GM18505 (cell line): ENCODE results near the gene PLCB1.

ENCODE experiments used
- ATAC-seq: cut with Tn5 transposase; IDR thresholded peaks from one replicate; pipeline ENCODE4 v1.9.1; 2021; ENCODE audit not compliant: unreplicated experiment
- POLR2A ChIP-seq: IDR thresholded peaks from 4 replicates; pipeline ENCODE4 v1.6.1; 2011; ENCODE audit warnings: borderline replicate concordance; ENCODE audit not compliant: insufficient read depth, insufficient read length; ENCODE audit errors: extremely low read depth

The PLCB1 gene

DNA sequence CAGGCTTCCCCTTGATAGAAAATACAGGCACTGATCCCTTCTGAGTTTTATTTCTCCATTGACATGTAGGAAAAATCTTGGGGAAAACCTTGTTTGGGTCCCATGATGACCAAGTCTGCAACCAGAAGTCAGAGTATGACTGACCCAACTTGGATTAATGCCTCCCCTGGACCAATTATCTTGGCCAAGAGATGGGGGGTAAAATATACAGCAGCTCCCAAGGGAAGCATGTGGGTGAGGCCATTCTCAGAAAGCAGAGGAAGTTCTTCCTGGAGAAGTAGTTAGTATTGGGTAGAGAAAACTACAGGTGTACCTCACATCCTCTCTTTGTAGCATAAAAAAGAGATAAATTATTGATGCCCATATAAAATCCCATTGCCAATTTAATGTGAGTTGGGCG is 651.7 kb downstream of the PLCB1 start:
- no peak for ATAC-seq
- TF ChIP-seq POLR2A, result no peak

DNA sequence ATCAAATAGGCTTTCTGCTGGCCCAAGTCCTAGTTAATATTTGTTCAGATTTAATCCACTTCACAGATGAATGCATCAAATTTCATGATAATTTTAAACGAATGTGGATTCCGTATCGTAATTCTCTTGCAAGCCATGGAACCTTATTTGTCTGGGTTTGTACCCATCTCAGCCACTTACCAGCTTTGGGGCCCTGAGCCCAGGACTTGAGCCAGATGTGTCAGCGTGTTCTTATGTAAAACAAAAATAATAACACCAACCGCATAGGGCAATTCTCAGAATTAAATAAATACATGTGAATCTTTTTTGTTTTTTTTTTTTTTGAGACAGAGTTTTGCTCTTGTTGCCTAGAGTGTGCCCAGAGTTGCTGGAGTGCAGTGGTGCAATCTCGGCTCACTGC is 654.3 kb downstream of the PLCB1 start:
- ATAC-seq, result no peak
- no peak for TF ChIP-seq POLR2A

DNA sequence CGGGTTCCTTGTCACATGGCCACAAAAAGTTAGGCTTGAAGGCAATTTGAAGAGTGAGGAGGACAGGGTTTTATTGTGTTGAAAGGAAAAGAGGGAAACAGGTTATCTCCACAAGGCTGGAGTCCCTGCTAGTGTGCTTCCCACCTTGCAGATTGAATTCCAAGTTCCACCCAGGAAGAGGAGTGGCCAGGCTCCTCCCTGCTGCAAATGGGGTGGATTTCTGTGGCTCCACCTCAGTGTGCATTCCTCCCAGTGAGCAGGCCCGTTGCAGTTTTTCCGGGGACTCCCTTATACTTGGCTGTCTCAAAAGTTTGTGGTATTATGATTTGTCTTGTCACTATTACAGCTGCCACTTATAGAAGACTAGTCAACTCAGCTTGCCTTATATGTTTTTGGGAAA is 655.0 kb downstream of the PLCB1 start:
- no peak for ATAC-seq
- no peak for TF ChIP-seq POLR2A

- ATAC-seq, result no peak
- TF ChIP-seq POLR2A, result no peak
Measured at GRCh38 chr20:8788275-8788674, 656.2 kb downstream of the PLCB1 start.

- TF ChIP-seq POLR2A, result no peak
- no peak for ATAC-seq
Measured at GRCh38 chr20:8788831-8789230, 656.8 kb downstream of the PLCB1 start.

GRCh38 chr20:8790442-8791074 is 658.5 kb downstream of the PLCB1 start:
- peak; percentile 77 for ATAC-seq

GRCh38 chr20:8795404-8795803 is 663.3 kb downstream of the PLCB1 start:
- no peak for TF ChIP-seq POLR2A
- ATAC-seq, result no peak

More at GRCh38 chr20:8790442-8791074, 658.5 kb downstream of the PLCB1 start:
- TF ChIP-seq POLR2A, result no peak

- ATAC-seq, result no peak
- no peak for TF ChIP-seq POLR2A
Measured at GRCh38 chr20:8796088-8796660, 664.1 kb downstream of the PLCB1 start.

GRCh38 chr20:8798505-8798904 is 666.4 kb downstream of the PLCB1 start:
- TF ChIP-seq POLR2A, result no peak
- no peak for ATAC-seq

DNA sequence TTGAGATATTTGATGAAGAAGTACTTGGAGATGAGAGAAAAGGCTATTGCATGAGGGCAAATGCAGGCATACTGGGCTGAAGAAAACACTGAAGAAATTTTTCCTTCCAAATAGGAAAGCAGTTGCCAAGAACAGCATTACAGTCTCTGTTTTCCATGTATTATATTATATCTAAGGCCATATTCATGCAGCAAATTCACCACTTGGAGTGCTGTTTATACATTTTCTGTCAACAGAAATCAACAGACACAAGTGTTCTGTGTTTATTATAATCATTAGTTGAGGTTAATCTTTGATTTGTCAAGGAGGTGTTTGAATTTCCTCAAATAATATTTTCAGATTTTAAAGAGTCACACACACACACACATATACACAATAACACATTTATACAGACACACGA is 668.0 kb downstream of the PLCB1 start:
- TF ChIP-seq POLR2A, result no peak
- ATAC-seq, result no peak

- ATAC-seq, result no peak
- no peak for TF ChIP-seq POLR2A
Measured at GRCh38 chr20:8801686-8802085, 669.6 kb downstream of the PLCB1 start.

- TF ChIP-seq POLR2A, result no peak
- ATAC-seq, result no peak
Measured at GRCh38 chr20:8803065-8803464, 671.0 kb downstream of the PLCB1 start.

GRCh38 chr20:8803941-8804340 is 671.9 kb downstream of the PLCB1 start:
- no peak for ATAC-seq
- TF ChIP-seq POLR2A, result no peak

DNA sequence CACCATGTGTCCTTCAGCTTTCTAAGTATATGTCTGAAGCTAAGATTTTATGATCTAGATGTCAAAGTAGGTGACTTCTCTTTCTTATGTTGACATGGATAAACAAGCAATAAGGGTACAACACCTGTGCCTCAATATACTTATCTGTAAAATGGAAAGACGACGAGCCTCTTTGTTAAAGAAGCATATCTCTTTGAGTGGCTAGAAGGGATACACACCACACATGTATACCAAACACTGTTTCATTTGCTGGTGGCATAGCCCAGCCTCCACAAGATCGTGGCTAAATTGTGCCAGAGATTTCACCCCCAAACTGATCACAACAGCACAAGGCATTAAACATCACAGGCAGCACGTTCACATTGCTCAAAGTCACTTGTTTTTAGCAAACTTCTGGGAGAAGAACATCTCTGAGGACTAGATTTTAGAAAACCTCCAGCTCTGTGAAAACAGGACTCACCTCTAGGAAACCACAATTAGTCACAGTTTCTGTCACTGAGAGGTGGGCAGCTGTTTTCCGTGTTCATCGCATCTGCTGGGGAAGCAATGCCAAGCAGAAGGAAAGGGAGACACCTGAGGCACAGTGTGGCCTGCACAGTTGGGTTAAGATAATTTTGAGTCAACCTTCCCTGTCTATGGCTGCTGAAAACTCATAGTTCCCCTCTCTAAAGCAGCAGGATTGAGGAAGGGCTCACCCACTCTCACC is 673.8 kb downstream of the PLCB1 start:
- no peak for TF ChIP-seq POLR2A
- ATAC-seq, result no peak

GRCh38 chr20:8807480-8808201 is 675.6 kb downstream of the PLCB1 start:
- no peak for ATAC-seq

More at GRCh38 chr20:8807480-8808201, 675.6 kb downstream of the PLCB1 start:
- no peak for TF ChIP-seq POLR2A
